Measurements from ENCODE around the gene BMP3. TPM values are rescaled to one million over a fixed set of nuclear protein-coding genes. Genes with fewer than 3 reads are reported as not detected.

BMP3 gene
- total RNA-seq, 1 experiment from 2014 or later: not detected

- no peak overlapping the region for H3K4me2 ChIP-seq (ENCODE audit: low read length)
- H3K27ac ChIP-seq (ENCODE audit: low read depth, low read length): no peak overlapping the region
- ChIA-PET RAD21 (ENCODE audit: low non-redundant PET in 1 of 2, low total read pairs in 2 of 2, uncharacterized antibody in 2 of 2, unreplicated experiment in 2 of 2) (no interaction called here), POLR2A (no interaction called here), CTCF (interaction anchor here (3.3 kb wide), 1 partner anchor 628 kb away, joined by 23 read pairs; no protein-coding TSS in a partner anchor)
- H4K20me1 ChIP-seq (ENCODE audit: insufficient read depth): no peaks in the 10 kb centered on the region
- H3K79me2 ChIP-seq (ENCODE audit: insufficient read depth, low read length): no peaks in the 10 kb centered on the region
- H3K36me3 ChIP-seq (ENCODE audit: control insufficient read depth in 1 of 2, insufficient read depth in 2 of 2, low read length in 2 of 2): no peaks in the 10 kb centered on the region
- H3K4me3 ChIP-seq (replicated peaks in 1 of 2; ENCODE audit: low read depth in 1 of 2, low read length in 2 of 2): no peak overlapping the region
- peaks cover 18% of the 10 kb centered on the region for H3K27me3 ChIP-seq (ENCODE audit: insufficient read depth, low read length)
- H3K9me2 ChIP-seq (ENCODE audit: insufficient read depth): no peaks in the 10 kb centered on the region
- DNase-seq (ENCODE audit: low read depth, low spot score) (no peak), ATAC-seq (no peak)
- no peaks in the 10 kb centered on the region for H3K4me1 ChIP-seq (ENCODE audit: control insufficient read depth in 1 of 2, insufficient read depth in 2 of 2, low read length in 2 of 2)
- BruUV-seq (replicated peaks): no TSS peak
- no peak overlapping the region for H2AFZ ChIP-seq (ENCODE audit: low read depth, low read length, poor library complexity, severe bottlenecking)
- H3K9ac ChIP-seq (ENCODE audit: low read length): no peak overlapping the region
- no peaks in the 10 kb centered on the region for H3K9me3 ChIP-seq (ENCODE audit: control insufficient read depth in 1 of 2, insufficient read depth in 1 of 2, low read depth in 1 of 2, low read length in 2 of 2)
- intact Hi-C loops (cut with micrococcal nuclease): loop anchor here (1.0 kb wide), 1 partner anchor 630 kb away; no protein-coding TSS in a partner anchor
- TF ChIP-seq POLR2AphosphoS5 (IDR thresholded peaks at IDR 0.05; ENCODE audit: low read depth, low read length) (no peak), ZNF274 (IDR thresholded peaks at IDR 0.05; ENCODE audit: low read depth, low read length) (no peak), ZFX (IDR thresholded peaks at IDR 0.05) (no peak), ATF3 (IDR thresholded peaks at IDR 0.05) (no peak), MAX (IDR thresholded peaks at IDR 0.05) (no peak), JUND (IDR thresholded peaks at IDR 0.05) (no peak), SIN3A (IDR thresholded peaks at IDR 0.05; ENCODE audit: low read depth) (no peak), SP1 (IDR thresholded peaks at IDR 0.05; ENCODE audit: low read depth) (no peak), RAD21 (IDR thresholded peaks at IDR 0.05; ENCODE audit: low read depth) (no peak), CBX3 (IDR thresholded peaks at IDR 0.05; ENCODE audit: low read depth) (no peak), ZBTB33 (IDR thresholded peaks at IDR 0.05; ENCODE audit: extremely low read depth, insufficient replicate concordance, low read length) (no peak), TCF7L2 (IDR thresholded peaks at IDR 0.05; ENCODE audit: borderline replicate concordance, extremely low read depth, insufficient read depth, insufficient read length) (no peak), CTCF (IDR thresholded peaks at IDR 0.05 in 2 of 3, conservative IDR thresholded peaks at IDR 0.05 in 1 of 3; ENCODE audit: borderline replicate concordance in 1 of 3, insufficient read depth in 1 of 3, low read depth in 2 of 3, low read length in 2 of 3) (no peak), SRF (IDR thresholded peaks at IDR 0.05; ENCODE audit: low read depth) (no peak)
Observed at GRCh38 chr4:80990851-80991250, 39.7 kb upstream of the BMP3 start.
